Duodenal mucosa (tissue), 2 donors: ENCODE measurements around the gene APPL2.
"Not testable (repeated sequence)": the region's sequence is repeated elsewhere in the genome, so short reads cannot be mapped to it uniquely, and the experiment has no call there.

Experiments
- H3K27ac ChIP-seq: one replicate; pipeline ENCODE4 v1.7.0; 2013; ENCODE audit warnings: low read depth, low read length
- H3K27me3 ChIP-seq, 2 donors: one replicate each; pipeline ENCODE4 v1.7.0; 2013; ENCODE audit warnings: low read length in 2 of 2, control low read depth in 1 of 2; ENCODE audit not compliant: insufficient read depth in 2 of 2, control insufficient read depth in 1 of 2
- H3K36me3 ChIP-seq, 2 donors: one replicate each; pipeline ENCODE4 v1.7.0; 2013; ENCODE audit warnings: low read length in 2 of 2, control low read depth in 1 of 2; ENCODE audit not compliant: insufficient read depth in 2 of 2, control insufficient read depth in 1 of 2
- H3K4me1 ChIP-seq, 2 donors: one replicate each; pipeline ENCODE4 v1.7.0; 2013; ENCODE audit warnings: low read length in 2 of 2, control low read depth in 1 of 2; ENCODE audit not compliant: insufficient read depth in 2 of 2, control insufficient read depth in 1 of 2
- H3K4me3 ChIP-seq, 2 donors: one replicate each; pipeline ENCODE4 v1.7.0; 2013; ENCODE audit warnings: low read length in 2 of 2, low read depth in 1 of 2
- H3K9ac ChIP-seq, 2 donors: one replicate each; pipeline ENCODE4 v1.7.0; 2013; ENCODE audit warnings: low read length in 2 of 2, low read depth in 1 of 2
- H3K9me3 ChIP-seq, 2 donors: one replicate each; pipeline ENCODE4 v1.7.0; 2013; ENCODE audit warnings: low read length in 2 of 2, control low read depth in 1 of 2; ENCODE audit not compliant: control insufficient read depth in 1 of 2

Gene APPL2

GRCh38 chr12:105201299-105201698, 34.7 kb downstream of the APPL2 start:
- Histone ChIP-seq H3K4me3 (no peak overlapping the region), H3K27me3 (no peaks in the 10 kb centered on the region), H3K27ac (no peak overlapping the region), H3K9ac (no peak overlapping the region), H3K9me3 (no peaks in the 10 kb centered on the region), H3K36me3 (peaks cover 26 to 82% of the 10 kb centered on the region in 2 donors), H3K4me1 (no peaks in the 10 kb centered on the region)

DNA sequence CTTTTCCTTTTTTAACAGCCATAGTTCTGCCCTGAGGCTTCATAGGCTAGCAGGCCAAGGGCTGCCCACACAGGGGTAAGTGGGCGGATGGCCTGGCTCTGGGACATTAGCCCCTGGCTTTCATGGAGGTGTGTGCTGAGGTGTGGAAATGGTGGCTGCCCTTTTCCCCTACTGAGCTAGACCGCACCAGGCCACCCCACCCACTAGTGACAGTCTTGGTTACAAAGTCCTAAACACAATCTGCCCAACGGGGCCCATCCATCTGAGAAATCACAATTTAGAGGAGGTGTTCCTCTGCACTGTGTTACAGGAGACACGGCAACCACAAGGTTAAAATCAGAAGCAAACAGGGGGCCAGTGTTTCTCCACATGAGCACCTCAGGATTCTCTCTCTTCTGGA, 35.6 kb downstream of the APPL2 start:
- no peak overlapping the region for H3K27ac ChIP-seq
- peaks cover 20 to 81% of the 10 kb centered on the region in 2 donors for H3K36me3 ChIP-seq
- no peak overlapping the region for H3K9ac ChIP-seq
- H3K4me1 ChIP-seq = no peaks in the 10 kb centered on the region
- H3K4me3 ChIP-seq = no peak overlapping the region
- H3K9me3 ChIP-seq = no peaks in the 10 kb centered on the region
- no peaks in the 10 kb centered on the region for H3K27me3 ChIP-seq

GRCh38 chr12:105198961-105199360, 37.0 kb downstream of the APPL2 start:
- Histone ChIP-seq H3K27ac (no peak overlapping the region), H3K9me3 (no peaks in the 10 kb centered on the region), H3K9ac (no peak overlapping the region), H3K4me1 (no peaks in the 10 kb centered on the region), H3K27me3 (no peaks in the 10 kb centered on the region), H3K36me3 (peaks cover 20 to 78% of the 10 kb centered on the region in 2 donors), H3K4me3 (no peak overlapping the region)

DNA sequence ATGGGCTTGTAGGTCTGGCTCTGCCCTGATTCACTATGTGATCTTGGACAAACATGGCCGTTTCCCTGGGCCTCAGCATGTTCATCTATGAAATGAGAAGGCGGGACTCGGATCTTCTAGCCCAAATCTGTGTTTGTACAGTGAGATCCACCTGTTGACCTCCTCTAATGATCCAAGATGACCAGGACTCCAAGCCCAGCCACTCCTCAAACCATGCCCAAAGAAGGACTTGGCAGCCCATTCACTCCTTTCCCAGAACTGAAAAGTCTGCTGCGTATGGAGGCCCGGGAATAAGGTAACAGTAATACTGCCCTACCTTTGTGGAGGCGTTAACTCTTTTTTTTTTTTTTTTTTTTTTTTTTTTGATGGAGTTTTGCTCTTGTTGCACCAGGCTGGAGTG, 39.9 kb downstream of the APPL2 start:
- peaks cover 30 to 82% of the 10 kb centered on the region in 2 donors for H3K36me3 ChIP-seq
- no peak overlapping the region for H3K27ac ChIP-seq
- no peak overlapping the region for H3K4me3 ChIP-seq
- no peaks in the 10 kb centered on the region for H3K4me1 ChIP-seq
- no peaks in the 10 kb centered on the region for H3K9me3 ChIP-seq
- H3K9ac ChIP-seq = no peak overlapping the region
- no peaks in the 10 kb centered on the region for H3K27me3 ChIP-seq

DNA sequence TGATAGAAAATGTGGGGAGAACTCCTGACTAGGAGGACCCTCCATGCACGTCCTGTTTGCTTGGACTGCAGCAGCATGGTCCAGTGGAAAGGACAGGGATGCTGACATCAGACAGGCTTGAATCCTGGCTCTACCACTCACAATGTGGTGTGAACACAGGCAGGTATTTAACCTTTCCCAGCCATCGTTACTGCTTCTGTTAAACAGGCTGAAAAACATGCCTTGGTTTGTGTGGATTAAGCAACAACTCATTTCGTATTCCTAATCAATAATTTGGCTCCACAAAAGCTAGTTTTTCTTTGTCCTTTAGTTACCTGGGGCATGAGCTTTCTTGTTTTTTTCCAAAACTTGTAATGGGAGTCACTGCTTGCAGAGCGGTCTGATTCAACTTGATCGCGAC, 41.0 kb downstream of the APPL2 start:
- H3K27ac ChIP-seq = no peak overlapping the region
- H3K9me3 ChIP-seq = no peaks in the 10 kb centered on the region
- H3K36me3 ChIP-seq = peaks cover 34 to 82% of the 10 kb centered on the region in 2 donors
- no peak overlapping the region for H3K4me3 ChIP-seq
- no peak overlapping the region for H3K9ac ChIP-seq
- H3K4me1 ChIP-seq = no peaks in the 10 kb centered on the region
- H3K27me3 ChIP-seq = no peaks in the 10 kb centered on the region

DNA sequence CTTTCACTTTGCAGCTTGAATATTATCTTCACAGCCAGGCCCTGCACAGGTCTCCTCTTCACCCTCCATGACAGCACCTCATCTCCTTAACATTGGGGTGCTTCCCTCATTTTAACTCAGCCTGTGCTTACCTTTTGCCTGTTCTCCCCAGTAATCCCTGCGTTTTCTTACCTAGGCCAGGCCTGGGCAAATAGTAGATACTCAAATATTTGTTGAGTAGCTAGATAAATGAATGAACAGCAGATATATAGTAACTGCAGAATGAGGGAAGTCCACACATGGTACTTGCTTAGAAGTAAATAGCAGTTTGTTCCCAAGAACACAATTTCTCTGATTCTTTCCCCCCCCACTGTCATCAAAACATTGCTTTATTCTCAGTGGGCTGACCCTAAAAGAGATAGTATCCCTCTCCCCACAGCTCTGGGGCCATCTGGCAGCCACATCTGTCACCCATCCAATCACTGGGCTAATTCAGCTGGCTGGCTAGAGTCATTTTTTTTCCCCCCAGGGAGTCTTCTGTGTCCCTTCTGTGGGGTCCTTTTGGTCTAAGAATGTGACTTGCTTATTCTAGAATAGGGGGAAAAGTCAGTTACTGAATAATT, 43.2 kb downstream of the APPL2 start:
- no peaks in the 10 kb centered on the region for H3K4me1 ChIP-seq
- H3K9me3 ChIP-seq = no peaks in the 10 kb centered on the region
- no peaks in the 10 kb centered on the region for H3K27me3 ChIP-seq
- no peak overlapping the region for H3K9ac ChIP-seq
- no peak overlapping the region for H3K27ac ChIP-seq
- peaks cover 47 to 84% of the 10 kb centered on the region in 2 donors for H3K36me3 ChIP-seq
- no peak overlapping the region for H3K4me3 ChIP-seq

DNA sequence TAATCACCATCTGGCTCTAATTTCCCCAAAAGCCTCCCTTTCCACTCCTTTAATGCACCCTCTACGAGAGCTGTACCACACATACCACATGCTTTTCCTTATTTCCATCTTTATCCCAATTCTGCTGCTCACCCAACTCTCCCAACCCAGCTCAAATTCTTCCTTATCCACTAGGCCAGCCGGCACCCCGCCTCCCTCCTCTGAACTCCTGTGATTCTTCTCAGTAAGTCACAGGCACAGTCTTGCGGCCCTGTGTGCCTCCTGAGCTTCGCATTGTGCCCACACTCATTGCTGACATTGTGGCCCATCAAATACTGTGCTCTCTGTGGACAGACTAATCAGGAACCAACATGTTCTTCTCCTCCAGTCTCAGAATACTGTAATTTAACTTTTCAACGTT, 45.4 kb downstream of the APPL2 start:
- Histone ChIP-seq H3K9ac (no peak overlapping the region), H3K27me3 (no peaks in the 10 kb centered on the region), H3K4me1 (no peaks in the 10 kb centered on the region), H3K9me3 (no peaks in the 10 kb centered on the region), H3K36me3 (peaks cover 48 to 85% of the 10 kb centered on the region in 2 donors), H3K27ac (no peak overlapping the region), H3K4me3 (no peak overlapping the region)

DNA sequence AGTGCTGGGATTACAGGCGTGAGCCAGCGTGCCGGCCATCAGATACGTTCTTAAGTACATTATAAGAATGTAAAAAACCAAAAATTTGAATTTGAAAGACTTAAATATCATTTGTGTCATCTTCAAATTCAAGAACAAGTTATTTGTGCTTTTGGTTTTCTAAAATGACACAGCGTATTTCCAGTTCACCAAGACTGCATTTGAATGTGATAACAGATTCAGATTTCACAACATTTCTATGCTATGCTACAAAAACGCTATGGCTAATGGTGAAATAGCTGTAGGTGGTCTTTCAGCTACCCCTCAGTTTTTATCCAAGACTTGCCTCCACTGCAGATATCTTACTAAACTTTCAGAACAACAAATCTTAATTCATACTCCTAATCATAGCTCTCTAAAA, 46.7 kb downstream of the APPL2 start:
- Histone ChIP-seq H3K4me1 (no peaks in the 10 kb centered on the region), H3K36me3 (peaks cover 40 to 88% of the 10 kb centered on the region in 2 donors), H3K27ac (no peak overlapping the region), H3K27me3 (no peaks in the 10 kb centered on the region), H3K4me3 (no peak overlapping the region), H3K9ac (no peak overlapping the region), H3K9me3 (no peaks in the 10 kb centered on the region)

- H3K9ac ChIP-seq, H3K27ac ChIP-seq: not testable (repeated sequence)
- peaks cover 13 to 44% of the 10 kb centered on the region in 2 donors for H3K36me3 ChIP-seq
Observed at GRCh38 chr12:105183976-105184375, 52.0 kb downstream of the APPL2 start.

DNA sequence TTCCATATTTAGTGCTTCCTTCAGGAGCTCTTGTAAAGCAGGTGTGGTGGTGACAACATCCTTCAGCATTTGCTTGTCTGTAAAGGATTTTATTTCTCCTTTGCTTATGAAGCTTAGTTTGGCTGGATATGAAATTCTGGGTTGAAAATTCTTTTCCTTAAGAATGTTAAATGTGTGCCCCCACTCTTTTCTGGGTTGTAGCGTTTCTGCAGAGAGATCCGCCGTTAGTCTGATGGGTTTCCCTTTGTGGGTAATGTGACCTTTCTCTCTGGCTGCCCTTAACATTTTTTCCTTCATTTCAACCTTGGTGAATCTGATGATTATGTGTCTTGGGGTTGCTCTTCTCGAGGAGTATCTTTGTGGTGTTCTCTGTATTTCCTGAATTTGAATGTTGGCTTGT, 52.6 kb downstream of the APPL2 start:
- not testable (repeated sequence) for H3K27me3 ChIP-seq, H3K4me3 ChIP-seq
- peaks cover 9 to 38% of the 10 kb centered on the region in 2 donors for H3K36me3 ChIP-seq

More at GRCh38 chr12:105183976-105184375, 52.0 kb downstream of the APPL2 start:
- H3K27me3 ChIP-seq, H3K4me1 ChIP-seq, H3K4me3 ChIP-seq, H3K9me3 ChIP-seq: not testable (repeated sequence)

DNA sequence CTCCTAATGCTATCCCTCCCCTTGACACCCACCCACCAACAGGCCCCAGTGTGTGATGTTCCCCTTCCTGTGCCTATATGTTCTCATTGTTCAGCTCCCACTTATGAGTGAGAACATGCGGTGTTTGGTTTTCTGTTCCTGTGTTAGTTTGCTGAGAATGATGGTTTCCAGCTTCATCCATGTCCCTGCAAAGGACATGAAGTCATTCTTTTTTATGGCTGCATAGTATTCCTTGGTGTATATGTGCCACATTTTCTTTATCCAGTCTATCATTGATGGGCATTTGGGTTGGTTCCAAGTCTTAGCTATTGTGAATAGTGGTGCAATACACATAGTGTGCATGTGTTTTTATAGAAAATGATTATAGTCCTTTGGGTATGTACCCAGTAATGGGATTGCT, 56.9 kb downstream of the APPL2 start:
- not testable (repeated sequence) for H3K9me3 ChIP-seq, H3K27ac ChIP-seq, H3K9ac ChIP-seq, H3K4me3 ChIP-seq, H3K27me3 ChIP-seq, H3K4me1 ChIP-seq
- H3K36me3 ChIP-seq = peaks cover 17 to 23% of the 10 kb centered on the region in 2 donors

More for the DNA sequence above, 52.6 kb downstream of the APPL2 start:
- H3K9me3 ChIP-seq, H3K4me1 ChIP-seq, H3K27ac ChIP-seq, H3K9ac ChIP-seq: not testable (repeated sequence)
